Kidney epithelial cell (primary cell): ENCODE data around the gene GRIP1. TPM values are rescaled to one million over a fixed set of nuclear protein-coding genes. Genes with fewer than 3 reads are reported as not detected.

Experiments
- DNase-seq: peaks from one replicate; pipeline ENCODE4 v3.0.0-alpha.2; 2010; ENCODE audit warnings: low read depth
- H3K27me3 ChIP-seq: 2 replicates; pipeline ENCODE4 v1.6.0; 2011; ENCODE audit warnings: low read length; ENCODE audit not compliant: control insufficient read depth, insufficient read depth
- H3K36me3 ChIP-seq: 2 replicates; pipeline ENCODE4 v1.5.1; 2011; ENCODE audit warnings: low read length; ENCODE audit not compliant: control insufficient read depth, insufficient read depth
- H3K4me3 ChIP-seq: 2 replicates; pipeline ENCODE4 v1.5.1; 2011; ENCODE audit warnings: low read depth, mild to moderate bottlenecking, control low read depth, low read length
- total RNA-seq: library from RNA; depleted of rRNA; stranded (reverse); fragments of >200 nt; gene quantifications from 2 replicates; pipeline ENCODE4 v1.2.3, GENCODE V29; 2015
- TF ChIP-seq, protein P1 (sequence below): IDR thresholded peaks from 2 replicates; pipeline ENCODE4 v1.5.1; 2011; ENCODE audit warnings: mild to moderate bottlenecking, moderate library complexity, low read length, control low read depth, inconsistent platforms; ENCODE audit not compliant: insufficient read depth, poor library complexity, severe bottlenecking

Gene GRIP1
- total RNA-seq, 1 donor from 2014 or later = 4.2 TPM

DNA sequence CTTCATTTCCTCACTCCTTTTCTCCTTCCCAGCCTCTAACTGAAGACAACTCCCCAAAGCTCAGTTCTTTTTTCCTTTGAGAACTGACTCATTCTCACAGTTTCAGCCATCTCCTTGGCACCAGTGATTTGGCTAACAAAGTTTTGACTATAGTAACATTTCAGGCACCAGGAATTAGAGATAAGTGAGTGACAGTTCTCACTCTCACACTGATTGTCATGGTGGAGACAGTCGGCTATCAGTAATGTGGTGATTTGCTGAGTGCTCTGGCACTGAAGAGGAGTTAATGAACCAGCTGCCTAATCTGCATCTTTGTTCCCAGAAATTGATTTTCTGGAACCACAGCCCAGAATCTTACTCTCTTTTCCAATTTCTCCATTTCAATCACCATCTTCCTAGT lies 347.1 kb downstream of the GRIP1 start:
- TF ChIP-seq, protein P1, sequence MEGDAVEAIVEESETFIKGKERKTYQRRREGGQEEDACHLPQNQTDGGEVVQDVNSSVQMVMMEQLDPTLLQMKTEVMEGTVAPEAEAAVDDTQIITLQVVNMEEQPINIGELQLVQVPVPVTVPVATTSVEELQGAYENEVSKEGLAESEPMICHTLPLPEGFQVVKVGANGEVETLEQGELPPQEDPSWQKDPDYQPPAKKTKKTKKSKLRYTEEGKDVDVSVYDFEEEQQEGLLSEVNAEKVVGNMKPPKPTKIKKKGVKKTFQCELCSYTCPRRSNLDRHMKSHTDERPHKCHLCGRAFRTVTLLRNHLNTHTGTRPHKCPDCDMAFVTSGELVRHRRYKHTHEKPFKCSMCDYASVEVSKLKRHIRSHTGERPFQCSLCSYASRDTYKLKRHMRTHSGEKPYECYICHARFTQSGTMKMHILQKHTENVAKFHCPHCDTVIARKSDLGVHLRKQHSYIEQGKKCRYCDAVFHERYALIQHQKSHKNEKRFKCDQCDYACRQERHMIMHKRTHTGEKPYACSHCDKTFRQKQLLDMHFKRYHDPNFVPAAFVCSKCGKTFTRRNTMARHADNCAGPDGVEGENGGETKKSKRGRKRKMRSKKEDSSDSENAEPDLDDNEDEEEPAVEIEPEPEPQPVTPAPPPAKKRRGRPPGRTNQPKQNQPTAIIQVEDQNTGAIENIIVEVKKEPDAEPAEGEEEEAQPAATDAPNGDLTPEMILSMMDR = no peak
- DNase-seq = no peak
- H3K4me3 ChIP-seq = no peak overlapping the region
- no peaks in the 10 kb centered on the region for H3K27me3 ChIP-seq
- no peaks in the 10 kb centered on the region for H3K36me3 ChIP-seq

- H3K4me3 ChIP-seq = no peak overlapping the region
- TF ChIP-seq, protein P1 = no peak
- H3K36me3 ChIP-seq = no peaks in the 10 kb centered on the region
- H3K27me3 ChIP-seq = no peaks in the 10 kb centered on the region
- no peak for DNase-seq
Measured at GRCh38 chr12:66331016-66331415, 347.9 kb downstream of the GRIP1 start.

DNA sequence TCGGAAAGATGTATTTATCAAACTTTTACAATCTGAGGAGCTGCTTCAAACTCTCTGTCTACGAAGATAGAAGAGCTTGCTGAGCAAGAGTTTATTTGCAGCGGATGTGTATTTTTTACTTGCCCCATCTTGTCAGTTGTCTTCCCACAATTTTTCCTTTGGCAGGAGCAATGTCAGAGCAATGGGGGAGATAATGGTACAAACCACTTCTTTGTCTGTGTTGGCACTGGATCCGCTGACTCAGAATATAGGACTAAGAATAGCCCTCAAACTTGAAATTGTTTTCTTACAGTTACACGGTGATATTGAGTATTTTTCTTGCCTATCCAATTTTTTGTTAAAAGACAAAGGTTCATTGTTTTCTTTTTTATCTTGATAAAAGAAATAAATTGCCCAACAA lies 348.9 kb downstream of the GRIP1 start:
- DNase-seq = no peak
- Histone ChIP-seq H3K4me3 (no peak overlapping the region), H3K27me3 (no peaks in the 10 kb centered on the region), H3K36me3 (no peaks in the 10 kb centered on the region)
- TF ChIP-seq, protein P1 = no peak

GRCh38 chr12:66323017-66323416 lies 355.9 kb downstream of the GRIP1 start:
- TF ChIP-seq, protein P1 = no peak
- no peaks in the 10 kb centered on the region for H3K27me3 ChIP-seq

GRCh38 chr12:66321435-66321834 lies 357.4 kb downstream of the GRIP1 start:
- DNase-seq = no peak
- Histone ChIP-seq H3K27me3 (no peaks in the 10 kb centered on the region), H3K36me3 (no peaks in the 10 kb centered on the region), H3K4me3 (no peak overlapping the region)
- TF ChIP-seq, protein P1 = no peak

More at GRCh38 chr12:66323017-66323416, 355.9 kb downstream of the GRIP1 start:
- no peak overlapping the region for H3K4me3 ChIP-seq
- no peak for DNase-seq
- H3K36me3 ChIP-seq = no peaks in the 10 kb centered on the region

DNA sequence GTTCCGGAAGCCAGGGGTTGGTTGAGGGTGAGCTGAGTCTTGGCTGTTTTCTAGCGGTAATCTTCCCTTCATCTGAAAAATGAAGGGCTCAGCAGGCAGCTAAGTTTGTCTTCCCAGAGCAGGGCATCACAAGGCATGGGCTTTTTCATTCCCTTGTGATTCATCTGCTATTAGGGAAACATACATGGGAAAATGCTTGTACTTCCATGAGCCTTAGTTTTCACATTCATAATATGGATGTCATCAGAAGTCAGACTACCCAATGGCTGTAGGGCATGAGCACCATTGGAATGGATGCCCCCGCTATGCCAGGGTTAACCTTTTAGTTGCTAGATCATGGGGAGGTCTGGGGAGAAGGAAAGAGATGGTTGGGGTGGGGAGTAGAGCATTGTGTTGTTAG lies 357.9 kb downstream of the GRIP1 start:
- Histone ChIP-seq H3K4me3 (no peak overlapping the region), H3K27me3 (no peaks in the 10 kb centered on the region), H3K36me3 (no peaks in the 10 kb centered on the region)
- TF ChIP-seq, protein P1 = no peak
- DNase-seq = no peak
